ENCODE measurements around the gene STARD9. TPM values are rescaled to one million over a fixed set of nuclear protein-coding genes. Genes with fewer than 3 reads are reported as not detected.

The STARD9 gene
- total RNA-seq, 2 donors from 2014 or later, result 0.97 to 2.9 TPM

GRCh38 chr15:42728972-42729371 lies 153.6 kb downstream of the STARD9 start:
- H3K36me3 ChIP-seq (ENCODE audit: control insufficient read depth, insufficient read depth, low read length), result peaks cover 67% of the 10 kb centered on the region
- H3K36me3 Mint-ChIP-seq (ENCODE audit: low read depth), result peaks cover 78% of the 10 kb centered on the region

GRCh38 chr15:42729409-42729808 lies 154.0 kb downstream of the STARD9 start:
- 94 to 99% methylated on average over 5 to 7 of the region's 7 CpGs for WGBS, 2 experiments (ENCODE audit: insufficient coverage in 1 of 2, insufficient read length in 1 of 2)
- H3K9ac ChIP-seq (ENCODE audit: extremely low read depth, low read length, poor library complexity, severe bottlenecking), result no peak overlapping the region
- Mint-ChIP-seq H3K9me3 (no peaks in the 10 kb centered on the region), H3K27ac (no peak overlapping the region), H3K4me3 (no peak overlapping the region), H3K36me3 (ENCODE audit: low read depth) (peaks cover 79% of the 10 kb centered on the region), H3K4me1 (no peaks in the 10 kb centered on the region), H3K27me3 (ENCODE audit: insufficient read depth) (no peaks in the 10 kb centered on the region)
- H3K4me1 ChIP-seq (ENCODE audit: control insufficient read depth, insufficient read depth, low read length), result no peaks in the 10 kb centered on the region
- H3K27ac ChIP-seq (ENCODE audit: low read depth, low read length), result no peak overlapping the region
- DNase-seq, result no peak
- H3K4me3 ChIP-seq (ENCODE audit: low read length), result no peak overlapping the region
- H3K9me3 ChIP-seq (ENCODE audit: control insufficient read depth, low read length), result no peaks in the 10 kb centered on the region
- TF ChIP-seq CTCF (conservative IDR thresholded peaks at IDR 0.05), result no peak
- no peaks in the 10 kb centered on the region for H3K27me3 ChIP-seq (ENCODE audit: control insufficient read depth, insufficient read depth, low read length, poor library complexity, severe bottlenecking)
- H3K36me3 ChIP-seq (ENCODE audit: control insufficient read depth, insufficient read depth, low read length), result peaks cover 67% of the 10 kb centered on the region

More at GRCh38 chr15:42728972-42729371, 153.6 kb downstream of the STARD9 start:
- Histone ChIP-seq H3K27me3 (ENCODE audit: control insufficient read depth, insufficient read depth, low read length, poor library complexity, severe bottlenecking) (no peaks in the 10 kb centered on the region), H3K9ac (ENCODE audit: extremely low read depth, low read length, poor library complexity, severe bottlenecking) (no peak overlapping the region), H3K4me1 (ENCODE audit: control insufficient read depth, insufficient read depth, low read length) (no peaks in the 10 kb centered on the region), H3K9me3 (ENCODE audit: control insufficient read depth, low read length) (no peaks in the 10 kb centered on the region), H3K27ac (ENCODE audit: low read depth, low read length) (no peak overlapping the region), H3K4me3 (ENCODE audit: low read length) (no peak overlapping the region)
- H3K9me3 Mint-ChIP-seq, result no peaks in the 10 kb centered on the region
- WGBS, 2 experiments (ENCODE audit: insufficient coverage in 1 of 2, insufficient read length in 1 of 2), result 93 to 96% methylated on average over 5 to 9 of the region's 14 CpGs
- no peak for TF ChIP-seq CTCF (conservative IDR thresholded peaks at IDR 0.05)
- H3K4me1 Mint-ChIP-seq, result no peaks in the 10 kb centered on the region
- no peak overlapping the region for H3K27ac Mint-ChIP-seq
- H3K27me3 Mint-ChIP-seq (ENCODE audit: insufficient read depth), result no peaks in the 10 kb centered on the region
- DNase-seq, result no peak
- no peak overlapping the region for H3K4me3 Mint-ChIP-seq

GRCh38 chr15:42730135-42730534 lies 154.7 kb downstream of the STARD9 start:
- Histone ChIP-seq H3K9ac (ENCODE audit: extremely low read depth, low read length, poor library complexity, severe bottlenecking) (no peak overlapping the region), H3K27ac (ENCODE audit: low read depth, low read length) (no peak overlapping the region), H3K27me3 (ENCODE audit: control insufficient read depth, insufficient read depth, low read length, poor library complexity, severe bottlenecking) (no peaks in the 10 kb centered on the region), H3K4me3 (ENCODE audit: low read length) (no peak overlapping the region), H3K9me3 (ENCODE audit: control insufficient read depth, low read length) (no peaks in the 10 kb centered on the region), H3K4me1 (ENCODE audit: control insufficient read depth, insufficient read depth, low read length) (no peaks in the 10 kb centered on the region), H3K36me3 (ENCODE audit: control insufficient read depth, insufficient read depth, low read length) (peaks cover 67% of the 10 kb centered on the region)
- Mint-ChIP-seq H3K4me1 (no peaks in the 10 kb centered on the region), H3K27ac (no peak overlapping the region), H3K27me3 (ENCODE audit: insufficient read depth) (no peaks in the 10 kb centered on the region), H3K9me3 (no peaks in the 10 kb centered on the region), H3K4me3 (no peak overlapping the region), H3K36me3 (ENCODE audit: low read depth) (peaks cover 73% of the 10 kb centered on the region)
- no peak for TF ChIP-seq CTCF (conservative IDR thresholded peaks at IDR 0.05)
- no peak for DNase-seq
- 93 to 95% methylated on average over 8 of the region's 8 CpGs for WGBS, 2 experiments (ENCODE audit: insufficient coverage in 1 of 2, insufficient read length in 1 of 2)
